Gastroesophageal sphincter (tissue), 4 donors: ENCODE data around the gene FIGNL1. TPM values are rescaled to one million over a fixed set of nuclear protein-coding genes. Genes with fewer than 3 reads are reported as not detected.

Source experiments
- ATAC-seq: fragments of 150-250 bp; one replicate; pipeline ENCODE4 v1.9.1; 2016; ENCODE audit warnings: mild to moderate bottlenecking, moderate library complexity
- H3K27ac ChIP-seq, 4 donors: fragments of 200-600 bp; sonication (generic) in 3 of 4; 1 replicate in 3 of 4; 2 replicates in 1 of 4; pipeline ENCODE4 v1.5.1; 2016 to 2019
- H3K27me3 ChIP-seq: fragments of 200-600 bp; sonication (generic); one replicate; pipeline ENCODE4 v1.5.1; 2019
- H3K36me3 ChIP-seq, 2 donors: fragments of 200-600 bp; sonication (generic); one replicate each; pipeline ENCODE4 v1.5.1; 2019; ENCODE audit warnings: control low read depth in 1 of 2
- H3K4me1 ChIP-seq, 3 donors: fragments of 200-600 bp; sonication (generic); 1 replicate in 2 of 3; 2 replicates in 1 of 3; pipeline ENCODE4 v1.5.1; 2016 to 2019; ENCODE audit warnings: control low read depth in 2 of 3
- H3K4me3 ChIP-seq, 2 donors: fragments of 200-600 bp; sonication (generic); one replicate each; pipeline ENCODE4 v1.5.1; 2019; ENCODE audit warnings: mild to moderate bottlenecking in 1 of 2, moderate library complexity in 1 of 2
- H3K9me3 ChIP-seq, 3 donors: fragments of 200-600 bp; sonication (generic); one replicate each; pipeline ENCODE4 v1.5.1; 2017 to 2019; ENCODE audit warnings: control low read depth in 2 of 3
- CTCF ChIP-seq, 4 experiments: fragments of 200-600 bp in 2 of 4; fragments of 450-650 bp in 2 of 4; sonication (generic) in 1 of 4; IDR thresholded peaks; one replicate each; pipeline ENCODE4 v1.5.1; 2017 to 2019; ENCODE audit warnings: antibody characterized with exemption in 4 of 4, mild to moderate bottlenecking in 2 of 4, moderate library complexity in 2 of 4
- EP300 ChIP-seq: sonication (generic); formaldehyde crosslinking; IDR thresholded peaks from one replicate; pipeline ENCODE4 v1.6.1; 2017; ENCODE audit warnings: antibody characterized with exemption, mild to moderate bottlenecking
- POLR2A ChIP-seq, 2 donors: fragments of 450-650 bp; IDR thresholded peaks; one replicate each; pipeline ENCODE4 v1.6.1; 2017; ENCODE audit warnings: antibody characterized with exemption in 2 of 2, mild to moderate bottlenecking in 2 of 2, moderate library complexity in 1 of 2
- POLR2AphosphoS5 ChIP-seq: sonication (generic); formaldehyde crosslinking; IDR thresholded peaks from one replicate; pipeline ENCODE4 v1.6.1; 2017; ENCODE audit warnings: antibody characterized with exemption
- WGBS, 2 donors: methylation state at CpG; one replicate each; pipeline ENCODE4 v1.1.5; 2018; ENCODE audit warnings: low coverage in 1 of 2; 5-methylcytosine and 5-hydroxymethylcytosine counted together
- total RNA-seq, 4 donors: library from RNA; depleted of rRNA; stranded (reverse); fragments of >200 nt; gene quantifications; one replicate each; pipeline ENCODE4 v1.1.0, GENCODE V29; 2016

FIGNL1 gene
- total RNA-seq, 4 donors from 2014 or later, result 5.0 to 8.5 (median 6.4) TPM

GRCh38 chr7:50455658-50456057 lies 5.5 kb upstream of the FIGNL1 start:
- Histone ChIP-seq H3K4me3 (no peak overlapping the region), H3K27ac (no peak overlapping the region), H3K27me3 (no peaks in the 10 kb centered on the region), H3K4me1 (peaks cover 0 to 6% (median 0%) of the 10 kb centered on the region in 3 donors), H3K9me3 (no peaks in the 10 kb centered on the region), H3K36me3 (no peaks in the 10 kb centered on the region)
- TF ChIP-seq CTCF (IDR thresholded peaks at IDR 0.05), result no peak
- TF ChIP-seq POLR2AphosphoS5, result no peak
- no peak for TF ChIP-seq POLR2A (IDR thresholded peaks at IDR 0.05)
- ATAC-seq, result no peak

DNA sequence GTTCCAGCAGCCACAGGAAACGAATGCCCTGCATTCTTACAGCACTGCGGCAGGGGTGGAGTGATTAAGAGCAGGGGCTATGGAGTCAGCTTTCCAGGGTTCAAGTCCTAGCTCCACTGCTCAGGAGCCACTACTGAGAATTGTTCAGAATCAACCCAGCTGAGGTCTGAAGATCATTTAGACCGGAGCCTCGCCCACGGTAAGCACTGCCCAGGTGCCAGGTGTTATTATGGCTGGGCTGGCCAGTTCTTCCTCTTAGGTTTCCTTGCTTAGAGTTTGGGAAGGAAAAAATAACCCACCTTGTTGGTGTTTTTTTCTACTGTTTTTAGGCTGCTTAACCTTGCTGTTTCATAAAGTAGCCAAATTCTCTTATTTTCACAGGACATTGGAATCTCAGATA lies 4.8 kb upstream of the FIGNL1 start:
- Histone ChIP-seq H3K4me1 (peaks cover 0 to 9% (median 0%) of the 10 kb centered on the region in 3 donors), H3K36me3 (no peaks in the 10 kb centered on the region), H3K9me3 (no peaks in the 10 kb centered on the region), H3K27me3 (no peaks in the 10 kb centered on the region), H3K27ac (no peak overlapping the region), H3K4me3 (no peak overlapping the region)
- ATAC-seq, result no peak
- no peak for TF ChIP-seq POLR2A (IDR thresholded peaks at IDR 0.05)
- TF ChIP-seq EP300, result no peak
- no peak for TF ChIP-seq POLR2AphosphoS5
- no peak for TF ChIP-seq CTCF (IDR thresholded peaks at IDR 0.05)
- WGBS, 2 donors, result 57 to 76% methylated on average over 1 to 5 of the region's 5 CpGs

DNA sequence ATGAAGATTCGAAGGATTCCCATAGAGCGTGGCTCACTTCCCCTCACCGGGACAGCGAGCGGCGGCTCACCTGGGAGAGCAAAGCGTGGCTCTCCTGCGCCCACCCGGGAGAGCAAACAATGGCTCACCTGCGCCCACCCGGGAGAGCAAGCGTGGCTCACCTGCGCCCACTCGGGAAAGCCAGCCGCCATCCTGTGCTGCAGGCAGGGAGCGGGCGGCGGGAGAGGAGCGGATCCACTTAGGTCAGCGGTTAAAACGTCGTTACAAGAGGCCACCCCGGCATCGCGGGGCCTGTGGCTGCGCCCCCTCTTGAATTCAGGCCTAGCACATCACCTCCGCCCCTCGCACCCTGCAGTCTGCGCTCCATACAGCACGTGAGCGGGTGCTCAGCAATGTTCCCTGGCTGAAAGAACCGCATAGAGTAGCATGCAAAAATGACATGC lies 461 bp upstream of the FIGNL1 start:
- H3K4me3 ChIP-seq, result peak overlapping the region; percentile 39 to 81
- 6% methylated on average over 12 of the region's 32 CpGs; no CpG with 5 or more reads in 1 of the 2 donors for WGBS, 2 donors
- peak overlapping the region in 3 of 4 donors; percentile 83 to 88 (median 84) for H3K27ac ChIP-seq
- peaks cover 0 to 20% of the 10 kb centered on the region in 2 donors for H3K36me3 ChIP-seq
- no peaks in the 10 kb centered on the region for H3K9me3 ChIP-seq
- H3K4me1 ChIP-seq, result peaks cover 0 to 22% (median 6%) of the 10 kb centered on the region in 3 donors
- no peaks in the 10 kb centered on the region for H3K27me3 ChIP-seq
- TF ChIP-seq POLR2A (IDR thresholded peaks at IDR 0.05) (no peak), POLR2AphosphoS5 (no peak), CTCF (IDR thresholded peaks at IDR 0.05) (no peak)
- ATAC-seq, result no peak

GRCh38 chr7:50449501-50449880 lies 659 bp downstream of the FIGNL1 start:
- ATAC-seq, result no peak
- 0 to 10% methylated on average over 3 to 5 of the region's 5 CpGs for WGBS, 2 donors
- no peak for TF ChIP-seq POLR2A (IDR thresholded peaks at IDR 0.05)
- no peak for TF ChIP-seq CTCF (IDR thresholded peaks at IDR 0.05)
- no peak for TF ChIP-seq EP300
- TF ChIP-seq POLR2AphosphoS5, result no peak
- H3K27me3 ChIP-seq, result no peaks in the 10 kb centered on the region
- peaks cover 0 to 22% (median 6%) of the 10 kb centered on the region in 3 donors for H3K4me1 ChIP-seq
- peak overlapping the region in 3 of 4 donors; percentile 83 to 88 (median 84) for H3K27ac ChIP-seq
- H3K9me3 ChIP-seq, result no peaks in the 10 kb centered on the region
- H3K4me3 ChIP-seq, result peak overlapping the region; percentile 39 to 81
- peaks cover 0 to 32% of the 10 kb centered on the region in 2 donors for H3K36me3 ChIP-seq

DNA sequence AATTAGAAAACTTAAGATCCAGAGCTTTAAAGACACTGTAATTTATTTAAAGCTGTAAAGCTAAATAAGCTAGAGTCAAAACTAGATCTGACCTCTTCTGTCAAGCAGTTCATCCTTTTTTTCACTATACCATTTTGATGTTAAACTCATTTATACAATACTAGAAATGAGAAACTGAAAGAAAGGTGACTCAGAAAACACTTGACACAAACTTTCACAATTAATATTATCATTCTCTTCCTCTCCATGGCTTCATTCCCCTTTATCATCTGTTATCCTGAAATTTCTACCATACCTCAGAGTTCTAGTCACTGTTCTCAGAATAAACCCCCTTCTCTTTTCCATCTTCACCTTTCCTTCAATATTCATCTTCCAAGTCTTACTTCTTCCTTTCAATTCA lies 1.3 kb downstream of the FIGNL1 start:
- TF ChIP-seq CTCF (IDR thresholded peaks at IDR 0.05), result no peak
- H3K36me3 ChIP-seq, result peaks cover 0 to 37% of the 10 kb centered on the region in 2 donors
- no peak overlapping the region for H3K27ac ChIP-seq
- H3K9me3 ChIP-seq, result no peaks in the 10 kb centered on the region
- ATAC-seq, result no peak
- no peak overlapping the region for H3K4me3 ChIP-seq
- H3K27me3 ChIP-seq, result no peaks in the 10 kb centered on the region
- peaks cover 0 to 22% (median 6%) of the 10 kb centered on the region in 3 donors for H3K4me1 ChIP-seq
